ENCODE results near the gene CLIC1.

GRCh38 chr6:31762356-31762755 is 26.0 kb upstream of the CLIC1 start, which contains the start of gene SAPCD1:
- TF ChIP-seq SKIL (IDR thresholded peaks at IDR 0.05; ENCODE audit: low read depth, poor library complexity, severe bottlenecking) (no peak), BCLAF1 (IDR thresholded peaks at IDR 0.05) (no peak), ATF7 (IDR thresholded peaks at IDR 0.05; ENCODE audit: low read depth) (no peak), RFX5 (IDR thresholded peaks at IDR 0.05; ENCODE audit: low read depth, low read length) (no peak), YY1 (IDR thresholded peaks at IDR 0.05; ENCODE audit: low read depth, low read length) (no peak), POLR2AphosphoS5 (IDR thresholded peaks at IDR 0.05; ENCODE audit: low read length) (no peak), HDGF (IDR thresholded peaks at IDR 0.05) (no peak), ESRRA (IDR thresholded peaks at IDR 0.05; ENCODE audit: low read length) (no peak), JUND (IDR thresholded peaks at IDR 0.05; ENCODE audit: low read depth, low read length) (no peak), POLR2A (IDR thresholded peaks at IDR 0.05; ENCODE audit: low read depth, low read length) (no peak), NFIC (IDR thresholded peaks at IDR 0.05; ENCODE audit: low read depth, low read length) (no peak), TAF1 (IDR thresholded peaks at IDR 0.05; ENCODE audit: borderline replicate concordance, low read depth, low read length) (no peak), E2F4 (IDR thresholded peaks at IDR 0.05; ENCODE audit: low read depth, low read length) (no peak)

Measured in GM12878 (cell line).